HT1080 (cell line): ENCODE results near the gene MED9. TPM values are rescaled to one million over a fixed set of nuclear protein-coding genes. Genes with fewer than 3 reads are reported as not detected.

Source experiments
- DNase-seq: peaks from one replicate; pipeline ENCODE4 v3.0.0-alpha.2; 2015; ENCODE audit warnings: low read depth
- total RNA-seq: library from RNA; depleted of rRNA; stranded (reverse); fragments of >200 nt; shearing (Covaris generic); gene quantifications from 2 replicates; pipeline ENCODE4 v1.2.3, GENCODE V29; 2014

The MED9 gene
- total RNA-seq, 1 experiment from 2014 or later = 13.7 TPM

DNA sequence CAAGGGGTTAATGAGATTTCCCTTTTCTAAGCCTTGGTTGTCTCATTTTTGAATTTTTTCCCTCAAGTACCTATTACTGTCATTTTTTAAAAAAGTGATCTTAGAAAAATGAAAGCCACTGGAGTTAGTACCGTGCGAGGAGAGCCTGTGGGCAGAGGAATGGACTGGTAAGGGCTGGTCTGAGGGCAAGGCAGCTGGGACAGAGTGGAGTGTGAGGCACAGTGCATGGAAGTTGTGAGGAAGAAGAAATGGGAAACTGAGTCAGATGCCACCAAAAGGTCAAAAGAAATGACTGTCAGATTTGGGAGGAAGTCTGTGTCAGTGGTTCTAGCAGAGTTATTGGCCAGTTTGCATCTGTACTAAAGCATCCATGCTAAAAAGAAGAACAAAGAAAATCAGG lies 11.2 kb downstream of the MED9 start:
- no peak for DNase-seq

DNA sequence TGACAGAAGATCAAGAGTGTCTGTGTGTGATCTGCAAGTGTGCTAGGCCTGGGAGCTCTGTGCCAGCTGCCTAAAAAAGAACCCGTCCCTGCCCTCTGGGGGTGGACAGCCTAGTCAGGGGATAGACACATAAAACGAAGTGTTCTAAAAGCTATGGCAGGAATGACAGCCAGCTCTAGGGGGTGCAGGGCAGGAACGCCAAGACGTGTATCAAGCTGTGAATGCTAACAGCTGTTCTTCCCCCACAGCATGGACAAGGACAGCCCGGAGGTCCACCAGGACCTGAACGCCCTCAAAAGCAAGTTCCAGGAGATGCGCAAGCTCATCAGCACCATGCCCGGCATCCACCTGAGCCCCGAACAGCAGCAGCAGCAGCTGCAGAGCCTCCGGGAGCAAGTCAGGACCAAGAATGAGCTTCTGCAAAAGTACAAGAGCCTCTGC lies 14.3 kb downstream of the MED9 start:
- DNase-seq = no peak

- DNase-seq = no peak
Measured at GRCh38 chr17:17491546-17491988, 14.8 kb downstream of the MED9 start.

DNA sequence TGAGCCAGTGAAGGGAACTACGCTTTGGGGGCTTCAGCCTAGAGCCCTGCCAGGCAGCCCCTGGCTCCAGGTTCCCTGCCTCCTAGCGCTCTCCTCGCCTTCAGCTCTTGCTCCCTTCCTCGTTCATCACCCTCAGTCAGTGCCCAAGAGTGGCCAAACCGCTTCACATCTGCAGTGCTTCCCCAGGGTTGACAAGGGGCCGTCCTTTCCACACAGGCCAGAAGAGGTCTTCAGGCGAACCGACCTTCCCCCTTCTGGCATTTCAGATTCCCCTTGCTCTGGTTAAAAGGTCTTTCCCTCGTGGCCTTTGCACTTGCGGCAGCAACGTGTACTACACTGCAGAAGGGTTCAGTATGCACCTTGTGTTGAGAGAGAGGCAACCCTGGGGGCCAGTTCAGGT lies 15.3 kb downstream of the MED9 start:
- no peak for DNase-seq

DNA sequence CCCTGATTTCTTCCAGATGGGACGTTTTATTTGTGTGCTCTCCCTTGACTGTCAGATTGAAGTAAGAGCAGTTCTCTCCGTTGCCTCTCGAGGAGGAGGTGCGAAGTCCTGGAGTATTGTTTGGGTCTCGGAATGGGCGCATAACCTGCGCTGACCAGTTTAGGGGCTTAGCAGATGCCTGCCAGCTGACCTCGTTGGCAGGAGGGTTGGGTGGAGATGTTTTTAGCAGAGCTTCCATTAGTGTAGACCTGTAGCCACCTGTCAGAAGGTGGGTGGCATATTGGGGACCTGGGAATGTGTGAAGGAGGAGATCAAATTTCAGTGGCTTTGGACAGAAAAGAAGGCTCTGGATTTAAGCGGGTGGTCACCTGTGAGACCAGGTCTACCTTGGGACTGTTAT lies 15.8 kb downstream of the MED9 start:
- DNase-seq = no peak

- no peak for DNase-seq
Measured at GRCh38 chr17:17493249-17493985, 16.6 kb downstream of the MED9 start.

- no peak for DNase-seq
Measured at GRCh38 chr17:17493986-17494466, 17.2 kb downstream of the MED9 start.

DNA sequence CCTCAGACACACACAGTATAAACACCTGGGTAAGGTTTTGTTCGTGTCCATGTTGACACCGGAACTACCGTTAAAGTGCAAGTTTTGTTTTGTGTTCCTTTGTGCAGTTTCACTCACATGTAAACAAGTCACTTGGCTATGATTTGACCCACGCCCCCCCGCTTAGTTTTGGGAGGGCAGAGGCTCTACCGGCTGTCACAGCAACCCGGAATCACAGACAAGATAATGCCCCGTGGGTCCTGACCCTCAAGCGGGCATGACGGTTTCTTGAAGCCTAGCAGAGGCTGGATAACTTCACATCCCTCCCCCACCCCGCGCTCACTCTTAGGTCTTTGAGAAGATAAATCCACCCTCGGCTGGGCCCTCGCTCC lies 17.7 kb downstream of the MED9 start:
- DNase-seq = no peak

DNA sequence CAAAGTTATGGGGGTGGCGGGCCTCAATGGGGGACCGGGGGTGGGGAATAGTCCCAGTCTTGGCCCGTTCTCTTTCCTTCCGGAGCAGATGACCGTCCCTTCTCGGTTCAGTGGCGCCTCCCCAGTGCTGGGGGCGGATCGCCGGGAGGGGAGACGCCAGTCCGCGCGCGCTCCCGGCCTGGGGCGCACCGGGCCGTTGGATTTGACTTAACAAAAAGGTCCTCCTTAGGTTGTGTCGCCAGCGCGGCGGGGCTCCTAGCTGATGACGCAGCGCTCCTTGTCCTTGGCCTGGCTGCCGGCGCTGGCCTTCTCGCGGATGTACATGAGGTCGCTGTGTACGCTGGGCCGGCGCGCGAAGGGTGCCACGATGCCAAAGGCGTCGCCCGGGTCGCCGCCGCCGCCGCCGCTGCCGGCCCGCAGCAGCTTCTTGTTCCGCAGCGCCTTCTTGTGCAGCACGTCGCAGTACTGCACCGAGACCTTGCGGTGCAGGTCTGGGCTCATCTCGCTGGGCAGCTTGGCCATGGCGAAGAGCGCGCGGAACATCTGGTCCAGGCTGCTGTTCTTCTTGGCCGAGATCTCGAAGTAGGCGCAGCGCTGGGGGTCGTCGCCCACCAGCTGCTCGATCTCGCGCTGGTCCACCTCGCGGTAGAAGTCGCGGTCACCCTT lies 18.2 kb downstream of the MED9 start:
- no peak for DNase-seq

DNA sequence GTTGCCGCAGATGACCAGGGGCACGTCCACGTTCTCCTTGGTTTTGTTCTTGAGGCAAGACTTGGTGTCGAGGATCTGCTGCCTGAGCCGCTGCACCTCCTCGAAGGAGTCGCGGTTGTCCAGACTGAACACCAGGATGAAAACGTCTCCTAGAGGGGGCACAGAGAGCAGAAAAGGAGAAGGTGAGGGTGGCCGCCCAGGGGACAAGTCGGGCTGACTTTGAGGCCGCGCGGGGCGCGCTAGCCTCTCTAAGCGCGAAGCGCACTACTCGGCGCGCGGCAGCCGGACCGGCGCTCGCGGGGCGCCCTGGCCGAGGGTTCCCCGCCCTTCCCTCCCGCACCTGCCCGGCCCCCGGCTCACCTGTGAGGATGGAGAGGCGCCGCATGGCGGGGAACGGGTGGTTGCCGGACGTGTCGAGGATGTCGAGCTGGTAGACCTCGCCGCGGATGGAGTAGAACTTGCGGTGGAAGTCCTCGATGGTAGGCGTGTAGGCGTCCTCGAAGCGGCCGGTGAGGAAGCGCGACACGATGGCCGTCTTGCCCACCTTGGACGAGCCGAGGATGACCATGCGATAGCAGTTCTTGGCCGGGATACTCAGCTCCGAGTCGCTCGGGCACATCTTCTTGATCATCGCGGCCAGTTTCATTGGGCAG lies 18.9 kb downstream of the MED9 start:
- DNase-seq = no peak

GRCh38 chr17:17496189-17497064 lies 19.6 kb downstream of the MED9 start, which contains the start of gene RASD1:
RASD1 (minus strand) TSS chr17:17496395; CDS start chr17:17496181, 214 bp downstream.
- peak; percentile 55 for DNase-seq

DNA sequence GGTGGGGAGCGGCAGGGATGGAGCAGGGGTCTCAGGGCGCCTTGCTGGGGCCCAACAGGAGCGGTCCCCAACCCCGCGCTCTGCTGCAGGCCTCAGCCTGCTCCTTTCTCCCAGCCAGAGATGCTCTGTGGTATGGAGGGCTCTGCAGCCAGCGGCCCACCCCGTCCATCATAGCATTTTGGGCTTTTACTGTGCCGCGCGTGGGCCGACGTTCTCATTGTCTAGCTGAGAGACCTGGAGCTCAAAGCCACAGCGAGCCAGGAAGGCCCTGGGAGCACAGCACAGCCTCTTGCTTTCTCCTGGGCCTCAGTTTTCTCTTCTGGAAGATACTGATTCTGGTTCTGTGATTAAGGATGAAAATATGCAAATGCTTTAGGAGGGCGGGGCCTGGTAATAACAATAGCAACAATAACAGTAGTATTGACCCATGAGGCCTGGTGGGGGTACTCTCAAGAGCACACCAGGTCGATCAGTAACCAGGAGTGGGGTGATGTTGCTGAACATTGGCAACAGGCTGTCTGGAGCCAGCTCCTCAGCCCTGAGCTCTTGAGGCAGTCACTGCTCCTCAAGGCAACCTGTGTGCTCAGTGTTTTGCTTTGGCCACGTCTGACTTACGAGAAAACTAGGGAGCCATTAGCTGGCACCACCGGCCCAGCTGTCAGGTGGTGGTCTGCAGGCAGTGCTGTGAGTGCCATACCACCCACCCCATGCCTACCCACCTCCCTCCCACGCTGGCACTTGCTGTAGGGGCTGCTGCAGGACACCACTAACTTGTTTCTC lies 20.5 kb downstream of the MED9 start:
- no peak for DNase-seq

DNA sequence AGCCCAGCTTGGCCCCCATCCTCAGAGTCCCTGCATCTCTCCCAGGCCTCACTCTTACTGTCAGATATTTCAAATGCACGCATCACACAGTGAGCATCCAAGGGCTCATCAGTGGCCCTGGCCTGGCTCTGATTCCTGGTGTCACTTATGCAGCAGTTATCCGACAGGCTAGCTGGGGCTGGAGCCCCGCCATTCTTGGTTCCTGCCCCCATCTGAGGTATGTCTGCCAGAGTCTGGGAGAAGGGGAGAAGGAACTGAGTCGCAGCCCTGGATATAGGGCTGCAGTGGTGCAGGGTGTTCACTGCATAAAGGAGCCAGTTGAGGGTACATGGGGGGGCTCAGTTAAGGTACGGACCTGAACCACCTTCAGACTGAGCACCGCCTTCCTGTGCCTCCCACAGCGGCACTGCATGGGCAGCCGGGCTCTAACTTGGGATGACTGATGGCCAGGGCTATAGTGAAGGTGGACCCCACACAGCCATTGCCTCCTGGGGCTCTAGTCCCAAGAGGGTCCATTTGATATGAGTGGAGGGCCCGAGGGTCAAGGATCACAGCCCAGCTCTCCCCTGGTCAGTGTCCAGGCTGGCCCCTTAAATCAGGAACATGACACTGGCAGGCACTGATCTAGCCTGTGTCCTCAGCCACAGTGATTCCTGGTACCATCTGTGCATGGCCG lies 21.2 kb downstream of the MED9 start:
- DNase-seq = no peak

GRCh38 chr17:17498606-17499301 lies 22.0 kb downstream of the MED9 start:
- DNase-seq = no peak

DNA sequence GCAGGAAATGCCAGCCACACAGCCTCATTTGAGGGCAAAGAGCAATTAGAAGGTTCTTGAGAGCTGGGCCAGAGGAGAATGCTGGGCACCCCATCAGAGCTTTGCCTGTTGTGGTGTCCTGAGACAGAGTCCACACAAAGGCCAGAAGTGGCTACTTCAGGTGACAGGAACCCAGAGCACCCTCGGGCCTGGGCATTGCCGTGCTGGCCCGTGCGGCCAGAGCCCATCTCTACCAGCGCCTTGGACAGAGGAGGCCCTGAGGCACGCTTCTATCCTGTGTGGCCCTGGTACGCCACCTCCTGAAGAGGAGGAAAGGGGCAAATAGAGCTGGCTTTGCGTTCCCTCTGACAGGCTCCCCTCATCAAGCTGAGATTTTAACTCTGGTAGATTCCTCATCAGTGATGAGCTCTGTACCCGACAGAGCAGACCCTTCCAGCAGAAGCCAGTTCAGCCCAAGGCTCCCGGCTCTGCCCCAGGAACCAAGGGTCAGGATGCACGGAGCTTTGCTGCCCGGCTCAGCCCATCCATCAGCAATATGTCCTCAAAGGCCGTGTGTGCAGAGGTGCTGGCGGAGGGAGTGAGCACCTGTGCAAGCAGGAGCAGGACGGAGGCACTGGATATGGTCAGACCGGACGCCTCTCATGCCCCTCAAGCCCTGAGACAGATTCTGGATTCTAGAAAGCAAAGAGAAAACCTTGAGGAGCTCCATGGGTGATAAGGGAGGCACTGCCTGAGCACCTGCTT lies 22.8 kb downstream of the MED9 start:
- DNase-seq = no peak

DNA sequence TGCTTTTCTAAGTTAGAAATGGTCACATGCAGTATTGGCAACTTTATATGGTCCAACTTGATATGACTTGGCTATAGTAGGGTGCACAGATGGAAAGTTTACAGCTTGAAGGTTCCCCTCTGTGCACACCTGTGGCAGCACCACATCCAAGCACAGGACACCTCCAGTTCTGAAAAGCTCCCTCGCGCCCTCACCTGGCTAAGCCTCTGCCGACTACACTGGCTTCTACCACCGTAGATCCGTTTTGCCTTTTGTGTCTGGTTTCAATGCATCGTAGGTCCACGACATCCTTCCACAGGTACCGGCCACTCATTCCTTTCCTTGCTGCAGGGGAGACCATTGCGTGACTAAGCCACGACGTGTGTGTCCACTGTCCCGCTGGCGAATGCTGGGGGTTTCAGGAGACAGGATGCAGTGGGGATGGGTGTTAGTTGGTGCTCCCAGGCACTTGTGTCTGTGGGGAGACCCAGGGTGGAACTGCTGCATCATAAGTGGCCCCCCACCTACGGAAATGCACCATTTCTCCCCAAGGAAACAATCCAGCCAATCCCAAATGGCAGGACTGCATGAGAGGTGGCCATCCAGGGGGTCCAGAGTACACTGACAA lies 24.3 kb downstream of the MED9 start:
- DNase-seq = no peak

- no peak for DNase-seq
Measured at GRCh38 chr17:17502741-17503565, 26.2 kb downstream of the MED9 start.
